SU-DHL-6 (cell line): ENCODE data around the gene TEX264.

Source experiments
- CTCF ChIP-seq: fragments of 200-600 bp; sonication (generic); IDR thresholded peaks from one replicate; pipeline ENCODE4 v1.5.1; 2017; ENCODE audit warnings: antibody characterized with exemption, mild to moderate bottlenecking, low read length, moderate library complexity; ENCODE audit not compliant: insufficient read depth, poor library complexity, severe bottlenecking
- EZH2phosphoT487 ChIP-seq: fragments of 200-600 bp; sonication (generic), shearing (Covaris generic); conservative IDR thresholded peaks from 2 replicates; pipeline ENCODE4 v1.6.1; 2018; ENCODE audit warnings: mild to moderate bottlenecking, antibody characterized with exemption, low read length, moderate library complexity, mixed read lengths

DNA sequence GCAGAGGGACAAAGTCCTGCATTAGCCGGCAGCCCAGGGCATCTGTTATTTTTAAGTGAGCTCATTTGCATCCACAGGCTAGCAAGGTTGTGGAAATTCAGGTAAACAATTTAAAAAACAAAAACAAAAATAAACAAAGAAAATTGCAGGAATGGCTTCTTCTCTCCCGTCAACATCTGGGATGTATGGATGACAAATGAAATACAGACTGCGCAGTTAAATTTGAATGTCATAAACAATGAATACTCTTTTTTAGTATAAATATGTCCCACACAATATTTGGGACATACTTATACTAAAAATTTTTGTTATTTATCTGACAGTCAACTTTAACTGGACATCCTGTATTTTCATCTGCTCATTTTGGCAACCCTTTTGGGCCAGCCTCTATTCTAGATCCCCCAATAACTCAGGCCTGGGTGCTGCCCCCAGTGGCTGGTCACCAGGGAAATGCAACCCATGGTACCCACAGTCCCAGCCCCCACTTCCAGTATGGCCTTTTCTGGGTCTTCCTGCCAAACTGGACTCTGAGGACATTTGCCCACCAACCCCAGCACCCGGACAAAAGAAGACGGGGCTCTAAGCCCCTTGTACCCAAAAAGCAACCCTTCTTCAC is 48.5 kb downstream of the TEX264 start:
- no peak for TF ChIP-seq CTCF
- no peak for TF ChIP-seq EZH2phosphoT487
